ENCODE data around the gene SYNDIG1. TPM values are rescaled to one million over a fixed set of nuclear protein-coding genes. Genes with fewer than 3 reads are reported as not detected.

Gene SYNDIG1
- total RNA-seq, 6 experiments from 2014 or later = not detected

GRCh38 chr20:24668791-24669190, 199.4 kb downstream of the SYNDIG1 start:
- TF ChIP-seq POLR2A (IDR thresholded peaks at IDR 0.05) = no peak
- no peak for TF ChIP-seq CTCF (IDR thresholded peaks at IDR 0.05)
- DNase-seq (no peak), ATAC-seq (no peak)
- H3K9me3 ChIP-seq = no peaks in the 10 kb centered on the region
- intact Hi-C loops (cut with DNase I) = no loop called here
- no peaks in the 10 kb centered on the region for H3K4me1 ChIP-seq
- WGBS (ENCODE audit: insufficient coverage, low coverage, low lambda C conversion rate, missing lambda C conversion rate) = no CpG with 5 or more reads among the region's 5 CpGs
- H3K27ac ChIP-seq = no peak overlapping the region
- no peaks in the 10 kb centered on the region for H3K36me3 ChIP-seq
- no peaks in the 10 kb centered on the region for H3K27me3 ChIP-seq
- H3K4me3 ChIP-seq = no peak overlapping the region

- no peaks in the 10 kb centered on the region for H3K4me1 ChIP-seq
- no peaks in the 10 kb centered on the region for H3K36me3 ChIP-seq
- no peaks in the 10 kb centered on the region for H3K9me3 ChIP-seq
- no peak overlapping the region for H3K27ac ChIP-seq
- no peaks in the 10 kb centered on the region for H3K27me3 ChIP-seq
- no peak for DNase-seq
- intact Hi-C loops (cut with DNase I) = no loop called here
- H3K4me3 ChIP-seq = no peak overlapping the region
- 17% methylated on average over 3 of the region's 7 CpGs for WGBS (ENCODE audit: insufficient coverage, low coverage, low lambda C conversion rate, missing lambda C conversion rate)
- TF ChIP-seq POLR2A (IDR thresholded peaks at IDR 0.05) = no peak
- no peak for TF ChIP-seq CTCF (IDR thresholded peaks at IDR 0.05)
- no peak for ATAC-seq
Measured at GRCh38 chr20:24669701-24670100, 200.3 kb downstream of the SYNDIG1 start.

GRCh38 chr20:24670341-24670872, 201.0 kb downstream of the SYNDIG1 start:
- Histone ChIP-seq H3K27ac (no peak overlapping the region), H3K27me3 (no peaks in the 10 kb centered on the region), H3K36me3 (no peaks in the 10 kb centered on the region), H3K4me1 (no peaks in the 10 kb centered on the region), H3K9me3 (no peaks in the 10 kb centered on the region), H3K4me3 (no peak overlapping the region)
- no peak for TF ChIP-seq CTCF (IDR thresholded peaks at IDR 0.05)
- no peak for TF ChIP-seq POLR2A (IDR thresholded peaks at IDR 0.05)
- ATAC-seq = peak in 1 of 4 donors; percentile 16
- intact Hi-C loops (cut with DNase I) = no loop called here
- DNase-seq = no peak
- WGBS (ENCODE audit: insufficient coverage, low coverage, low lambda C conversion rate, missing lambda C conversion rate) = no CpG with 5 or more reads among the region's 10 CpGs

- no peak for ATAC-seq
- WGBS (ENCODE audit: insufficient coverage, low coverage, low lambda C conversion rate, missing lambda C conversion rate) = 75% methylated on average over 4 of the region's 5 CpGs
- TF ChIP-seq CTCF (IDR thresholded peaks at IDR 0.05) (no peak), POLR2A (IDR thresholded peaks at IDR 0.05) (no peak)
- Histone ChIP-seq H3K27ac (no peak overlapping the region), H3K27me3 (no peaks in the 10 kb centered on the region), H3K4me3 (no peak overlapping the region), H3K36me3 (no peaks in the 10 kb centered on the region), H3K4me1 (no peaks in the 10 kb centered on the region), H3K9me3 (no peaks in the 10 kb centered on the region)
- intact Hi-C loops (cut with DNase I) = no loop called here
- DNase-seq = no peak
Measured at GRCh38 chr20:24670981-24671380, 201.6 kb downstream of the SYNDIG1 start.
